NCI-H526 (cell line): ENCODE measurements around the gene FSCN2.

ENCODE experiments used
- DNase-seq, 2 experiments: peaks; one replicate each; lab custom pipeline; 2025; lab: John Stamatoyannopoulos, UW

FSCN2 gene

DNA sequence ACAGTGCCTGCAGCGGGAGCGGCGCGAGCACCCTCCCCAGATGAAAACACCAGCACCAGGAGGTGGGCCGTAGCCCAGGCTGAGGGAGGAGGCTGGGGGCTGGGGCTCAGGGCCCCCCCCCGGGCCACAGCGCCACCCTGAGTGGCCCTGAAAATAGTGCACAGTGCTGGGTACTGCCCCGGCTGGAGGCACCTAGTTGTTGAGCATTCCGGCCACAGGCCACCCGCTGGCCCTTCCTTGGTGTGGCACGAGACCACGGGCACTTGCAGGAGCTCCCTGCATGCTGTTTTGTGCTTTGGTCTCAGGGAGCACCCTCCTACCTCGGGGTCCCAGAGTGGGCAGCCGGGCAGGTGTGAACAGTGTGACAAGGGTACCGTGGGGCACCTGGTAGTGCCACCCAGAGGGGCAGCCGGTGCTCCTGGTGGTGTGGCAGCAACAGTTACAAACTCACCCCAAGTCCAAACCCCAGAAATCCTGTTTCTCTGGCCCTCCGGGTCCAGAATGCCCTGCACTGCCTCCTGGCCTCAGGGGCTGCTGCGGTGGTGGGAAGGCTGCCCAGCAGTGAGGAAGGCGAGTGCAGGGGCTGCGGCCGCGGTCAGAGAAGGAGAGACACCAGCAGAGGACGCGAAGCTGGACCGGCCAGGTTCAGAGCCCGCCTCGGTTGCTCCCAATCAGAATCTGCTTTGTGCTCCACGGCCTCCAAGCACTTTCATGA lies 11.9 kb downstream of the FSCN2 start:
- DNase-seq: no peak

DNA sequence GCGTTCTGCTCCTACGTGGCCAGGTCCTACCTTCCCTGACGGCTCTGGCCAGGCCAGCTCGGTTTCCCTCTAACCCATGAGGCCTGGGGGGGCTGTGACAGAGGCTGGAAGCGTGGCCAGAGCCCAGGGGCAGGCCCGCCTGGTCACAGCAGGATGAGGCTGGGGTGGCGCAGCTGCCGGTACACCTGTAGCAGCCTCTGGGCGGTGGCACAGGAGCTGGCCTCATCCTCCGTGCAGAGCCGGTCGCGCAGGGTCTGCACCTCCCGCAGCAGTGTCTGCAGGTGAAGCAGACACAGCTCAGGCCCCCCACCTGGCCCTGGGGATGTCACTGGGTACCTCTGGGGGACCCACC lies 12.5 kb downstream of the FSCN2 start:
- no peak for DNase-seq

DNA sequence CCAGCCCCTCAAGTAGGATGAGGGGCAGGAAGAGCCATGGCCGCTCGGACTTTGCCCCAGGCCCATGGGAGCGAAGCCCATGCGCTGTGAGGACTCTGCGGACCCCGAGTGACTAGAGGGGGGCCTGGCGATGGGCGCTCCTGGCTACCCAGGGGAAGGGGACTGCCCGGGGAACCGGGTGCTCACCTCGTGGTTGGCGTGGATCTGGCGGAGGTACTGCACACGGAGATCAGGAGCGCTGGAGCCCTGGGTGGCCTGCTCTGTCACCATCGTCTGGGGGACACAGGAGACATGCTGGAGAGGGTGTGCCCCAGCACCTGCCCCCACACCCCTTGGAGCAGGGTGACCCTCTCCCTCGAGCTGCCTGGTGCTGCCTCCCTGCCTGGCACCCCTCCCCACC lies 12.9 kb downstream of the FSCN2 start:
- no peak for DNase-seq

DNA sequence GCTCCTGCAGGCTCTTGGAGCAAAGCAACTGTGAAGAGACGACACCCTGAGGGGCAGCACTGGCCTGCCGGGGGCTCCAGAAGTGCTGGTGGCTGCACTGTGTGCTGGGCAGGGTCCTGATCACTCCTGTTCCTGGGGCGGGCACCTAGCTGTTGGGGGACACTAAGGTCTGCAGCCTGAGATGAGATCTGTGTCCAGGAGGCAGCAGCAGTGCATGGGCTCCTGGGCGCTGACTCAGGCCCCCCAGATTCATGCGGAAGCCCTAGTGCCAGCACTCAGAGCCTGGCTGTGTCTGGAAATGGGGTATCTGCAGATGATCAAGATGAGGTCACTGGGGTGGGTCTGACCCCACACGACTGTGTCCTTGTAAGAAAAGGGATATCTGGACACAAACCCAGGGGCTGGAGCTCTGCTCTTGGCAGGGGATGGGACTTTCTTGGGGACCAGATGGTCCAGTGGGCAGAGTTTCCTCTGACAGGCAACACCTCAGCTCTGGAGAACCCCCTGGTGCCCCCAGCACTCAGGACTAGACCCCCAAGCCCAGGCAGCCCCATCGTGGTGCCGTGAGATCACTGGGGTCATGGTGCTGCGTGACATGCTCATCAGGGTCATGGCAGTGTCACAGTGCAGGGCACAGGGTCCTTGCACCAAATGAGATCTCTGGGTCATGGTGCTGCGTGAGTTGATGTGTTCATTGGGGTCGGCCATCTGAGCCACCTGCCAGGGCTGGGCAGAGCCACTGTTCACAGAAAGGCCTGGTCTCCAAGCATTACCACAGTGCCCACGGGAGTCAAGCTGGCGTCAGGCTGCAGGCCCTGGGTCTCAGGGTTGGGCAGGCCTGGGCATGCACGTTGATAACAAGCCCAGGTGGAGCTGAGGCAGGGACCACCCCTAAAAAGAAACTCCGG lies 14.5 kb downstream of the FSCN2 start:
- no peak for DNase-seq

DNA sequence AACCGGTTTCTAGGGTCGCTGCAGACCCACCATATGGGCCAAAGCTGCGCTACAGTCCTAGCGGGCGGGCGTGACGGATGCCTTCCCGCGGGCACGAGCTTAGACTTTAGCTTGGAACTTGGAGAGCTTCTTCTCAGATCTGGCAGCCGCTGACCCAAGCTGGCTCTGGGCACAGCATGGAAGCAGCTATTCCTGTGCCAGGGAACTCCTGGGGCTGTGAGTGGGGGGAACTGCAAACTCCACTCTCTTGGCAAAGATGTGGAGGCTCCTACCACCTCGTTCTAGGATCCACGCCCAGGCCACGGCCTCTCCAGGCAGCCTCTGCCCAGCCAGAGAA lies 15.1 kb downstream of the FSCN2 start:
- no peak for DNase-seq

DNA sequence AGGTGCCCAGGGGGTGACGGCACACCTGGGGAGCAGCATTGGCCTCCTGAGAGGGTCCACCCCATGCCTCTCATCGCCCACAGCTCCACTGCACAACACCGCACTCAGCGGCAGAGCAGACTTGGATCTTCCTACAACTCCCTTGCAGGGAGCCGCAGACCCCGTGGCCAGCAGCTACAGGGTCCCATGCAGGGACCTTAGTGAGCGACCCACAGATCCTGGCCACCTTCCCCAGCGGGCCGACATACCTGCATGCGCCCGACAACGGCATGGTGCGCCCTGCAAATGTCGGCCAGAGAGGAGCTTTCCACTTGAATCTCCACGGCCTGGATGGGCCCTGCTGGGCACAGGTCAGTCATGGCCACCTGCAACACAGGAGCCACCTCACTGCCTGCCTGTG lies 15.6 kb downstream of the FSCN2 start:
- no peak for DNase-seq

DNA sequence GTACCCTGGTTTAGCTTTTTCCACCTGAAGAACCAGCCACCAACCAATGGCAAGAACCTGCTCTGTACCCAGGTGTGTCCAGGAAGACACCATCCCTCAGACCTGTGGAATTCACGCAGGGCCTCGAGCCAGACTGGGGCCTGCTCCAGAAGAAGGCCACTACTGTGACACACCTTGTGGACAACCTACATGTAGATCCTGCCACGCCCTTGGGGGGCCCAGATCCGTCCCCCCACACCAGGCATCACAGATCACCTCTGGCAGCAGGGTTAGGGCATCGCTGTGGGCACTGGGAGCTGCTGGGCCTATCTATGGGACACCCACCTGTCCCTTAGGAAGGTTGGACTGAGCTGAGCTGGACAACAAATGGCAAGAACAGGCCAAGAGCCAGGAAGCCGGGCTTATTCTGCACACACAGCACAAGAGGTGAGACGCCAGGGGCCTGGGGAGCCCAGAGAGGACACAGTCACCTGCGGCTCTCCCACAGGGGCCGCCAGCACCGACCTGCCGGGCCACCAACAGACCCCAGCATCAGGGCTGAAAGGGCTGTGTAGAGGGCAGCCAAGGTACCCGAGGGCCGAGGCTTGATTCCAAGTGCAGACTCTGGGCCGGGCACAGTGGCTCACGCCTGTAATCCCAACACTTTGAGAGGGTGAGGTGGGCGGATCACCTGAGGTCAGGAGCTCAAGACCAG lies 16.3 kb downstream of the FSCN2 start:
- DNase-seq: no peak

DNA sequence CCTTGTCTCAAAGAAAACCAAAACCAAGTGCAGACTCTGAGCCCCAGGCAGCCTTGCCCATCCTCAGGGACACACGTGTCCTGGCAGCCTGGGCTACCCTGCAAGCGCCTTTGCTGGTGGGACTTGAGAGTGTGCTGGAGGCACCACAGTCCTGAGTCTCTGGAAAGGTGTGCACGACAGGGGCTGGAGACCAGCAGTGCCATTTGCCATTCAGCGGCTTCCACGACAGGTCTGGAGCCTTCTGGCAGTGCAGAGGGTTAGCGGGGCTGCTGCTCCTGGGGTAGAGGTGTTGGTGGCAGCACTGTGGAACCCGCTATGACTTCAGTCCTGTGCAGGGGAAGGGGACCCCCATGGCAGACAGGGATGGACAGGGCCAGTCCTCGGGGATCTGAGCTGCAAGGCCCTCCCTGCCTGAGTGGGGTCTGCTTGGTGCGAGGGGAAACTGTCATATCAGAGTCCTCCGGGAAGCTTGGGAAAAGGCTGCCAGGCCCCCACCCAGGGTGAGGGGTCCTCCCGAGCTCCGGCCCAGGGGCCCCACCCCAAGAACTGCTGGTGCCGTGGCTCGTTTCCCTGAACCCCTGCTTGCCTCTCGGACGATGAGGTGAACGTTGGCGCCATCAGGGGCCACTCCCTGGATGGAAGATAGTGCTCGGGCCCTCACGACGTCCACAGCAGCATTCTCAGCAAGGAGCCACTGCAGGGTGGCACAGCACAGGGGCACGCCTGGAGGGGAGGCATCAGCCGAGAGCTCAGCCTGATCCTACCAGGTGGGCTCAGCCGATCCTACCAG lies 17.2 kb downstream of the FSCN2 start:
- DNase-seq: no peak

DNA sequence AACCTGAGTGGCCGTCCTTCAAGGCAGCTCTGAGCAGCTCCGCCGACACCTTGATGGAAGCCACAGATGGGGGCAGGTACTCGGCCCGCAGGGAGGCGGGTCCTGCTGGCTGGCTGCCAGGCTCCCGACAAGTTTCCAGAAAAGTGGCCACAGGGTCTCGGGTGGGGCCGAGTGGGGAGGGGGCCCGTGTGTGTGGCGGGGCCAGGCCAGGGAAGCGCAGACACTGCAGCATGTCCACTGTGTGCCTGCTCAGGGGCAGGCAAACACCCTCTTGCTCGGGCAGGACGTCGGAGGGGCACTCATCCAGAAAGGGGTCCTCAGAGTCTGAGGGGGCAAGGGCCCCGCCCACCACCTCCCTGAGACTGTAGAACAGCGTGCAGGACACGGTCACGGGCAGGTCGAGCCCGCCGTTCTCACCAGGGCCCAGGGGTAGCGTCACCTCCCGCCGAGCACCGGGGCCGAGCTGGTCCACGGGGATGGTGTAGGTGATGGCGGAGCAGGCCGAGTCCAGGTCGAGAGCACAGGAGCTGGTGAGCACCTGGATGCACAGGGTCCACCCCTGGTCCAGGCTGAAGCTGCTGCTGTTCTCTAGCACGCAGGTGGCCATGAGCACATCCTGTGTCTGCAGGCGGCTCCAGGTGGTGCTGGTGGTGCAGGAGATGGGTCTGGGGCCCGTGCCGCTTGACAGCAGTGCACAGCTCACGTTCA lies 18.9 kb downstream of the FSCN2 start:
- no peak for DNase-seq

DNA sequence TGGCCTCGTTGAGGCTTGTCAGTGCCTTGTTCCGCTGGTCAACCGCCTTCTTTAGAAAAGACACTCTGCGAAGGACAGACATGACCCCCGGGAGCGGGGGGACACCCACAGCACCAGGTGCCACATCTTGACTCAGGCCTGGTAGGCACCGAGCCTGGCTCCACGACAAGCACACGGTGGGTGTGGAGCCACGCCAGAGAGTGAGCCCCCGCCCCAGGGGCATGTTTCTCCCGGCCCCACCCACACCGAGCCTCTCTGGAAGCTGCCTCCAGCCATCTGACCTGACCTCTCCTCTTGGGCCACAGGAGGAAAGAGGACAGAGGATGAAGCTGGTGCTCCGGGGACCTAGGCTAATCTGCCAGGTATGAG lies 19.4 kb downstream of the FSCN2 start:
- no peak for DNase-seq

DNA sequence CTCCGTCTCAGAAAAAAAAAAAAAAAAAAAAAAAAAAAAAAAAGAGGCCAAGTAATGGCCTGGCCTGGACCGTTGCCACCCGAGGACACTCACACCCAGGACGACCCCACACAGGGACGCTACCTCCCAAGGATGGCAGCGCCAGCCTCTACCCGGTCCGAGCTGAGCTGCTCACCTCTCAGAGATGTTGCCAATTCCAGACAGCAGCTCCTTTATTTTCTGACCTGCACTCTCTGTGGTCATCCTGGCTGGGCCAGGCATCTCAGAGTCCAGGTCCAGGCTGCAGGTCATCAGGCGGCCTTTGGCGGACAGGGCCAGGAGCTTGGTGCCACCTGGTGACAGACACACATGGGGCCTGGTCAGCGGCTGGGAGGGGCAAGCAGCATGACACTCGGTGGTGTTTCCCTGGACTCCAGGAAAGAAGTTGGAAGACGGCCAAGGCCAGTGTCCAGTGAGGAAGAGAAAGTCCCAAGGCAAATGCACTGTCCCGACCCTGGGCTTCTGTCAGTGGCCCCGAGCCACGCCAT lies 20.9 kb downstream of the FSCN2 start:
- no peak for DNase-seq

DNA sequence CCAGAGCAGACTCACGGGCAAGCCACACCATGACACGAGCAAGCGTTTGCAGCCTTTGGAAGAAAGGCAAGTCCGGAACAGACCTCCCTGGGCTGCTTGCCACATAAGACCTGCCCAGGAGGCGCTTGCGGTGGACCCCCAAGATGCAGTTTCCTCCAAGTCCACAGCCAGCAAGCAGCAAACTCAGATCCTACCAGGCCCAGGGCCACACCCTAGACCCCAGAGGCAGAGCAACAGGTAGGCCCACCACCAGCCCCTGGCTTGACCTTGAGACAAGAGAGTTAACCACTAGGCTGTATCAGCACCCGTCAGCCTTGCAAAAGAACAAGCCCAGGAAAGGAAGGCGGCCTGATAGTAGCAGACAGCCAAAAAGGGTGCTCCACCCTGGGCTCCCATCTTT lies 21.6 kb downstream of the FSCN2 start:
- no peak for DNase-seq

DNA sequence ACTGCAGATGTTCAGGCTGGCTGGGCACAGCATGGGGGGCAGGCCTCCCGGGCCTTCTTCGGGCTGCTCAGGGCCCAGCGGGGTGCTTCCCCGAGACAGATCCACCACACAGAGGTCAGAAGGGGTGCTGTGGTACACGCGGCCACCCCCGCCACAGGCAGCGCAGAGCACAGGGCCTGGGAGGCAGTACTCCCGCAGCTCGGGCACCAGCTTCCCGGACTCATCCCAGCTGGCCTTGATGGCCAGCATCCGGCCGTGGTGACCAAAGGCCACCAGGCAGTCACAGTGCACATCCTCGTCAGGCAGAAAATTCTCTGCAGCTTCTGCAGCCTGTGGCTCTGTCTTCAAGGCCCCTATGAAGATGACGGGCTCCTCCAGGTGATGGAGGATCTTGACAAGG lies 22.1 kb downstream of the FSCN2 start:
- no peak for DNase-seq

DNA sequence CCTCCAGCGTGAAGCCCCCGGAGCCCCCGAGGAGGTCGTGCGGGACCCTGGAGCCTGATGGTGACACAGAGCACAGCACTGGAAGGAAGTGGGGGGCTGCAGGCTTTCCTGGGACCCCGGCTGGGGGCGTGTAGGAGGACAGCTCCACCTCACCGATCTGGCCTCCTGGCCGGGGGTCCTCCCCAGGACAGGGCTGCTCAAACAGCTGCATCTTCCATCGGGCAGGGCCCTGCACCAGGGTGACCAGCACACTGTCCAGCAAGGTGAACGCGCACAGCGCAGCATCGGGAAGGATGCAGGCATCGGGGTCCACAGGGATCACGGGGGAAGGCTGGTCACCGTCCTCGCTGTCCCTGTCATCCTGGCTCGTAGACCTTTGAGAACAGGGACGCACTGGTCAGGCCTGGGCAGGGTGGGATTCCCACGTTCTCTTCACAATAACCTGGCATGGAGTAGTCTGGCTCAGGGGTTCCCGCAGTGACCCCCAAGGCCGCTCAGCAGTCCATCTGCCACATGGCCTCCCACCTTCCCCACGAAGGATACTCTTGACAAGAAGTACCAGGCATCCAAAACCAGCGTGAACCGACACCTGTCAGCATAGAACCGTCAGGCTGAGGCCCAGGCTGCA lies 22.8 kb downstream of the FSCN2 start:
- DNase-seq: no peak

DNA sequence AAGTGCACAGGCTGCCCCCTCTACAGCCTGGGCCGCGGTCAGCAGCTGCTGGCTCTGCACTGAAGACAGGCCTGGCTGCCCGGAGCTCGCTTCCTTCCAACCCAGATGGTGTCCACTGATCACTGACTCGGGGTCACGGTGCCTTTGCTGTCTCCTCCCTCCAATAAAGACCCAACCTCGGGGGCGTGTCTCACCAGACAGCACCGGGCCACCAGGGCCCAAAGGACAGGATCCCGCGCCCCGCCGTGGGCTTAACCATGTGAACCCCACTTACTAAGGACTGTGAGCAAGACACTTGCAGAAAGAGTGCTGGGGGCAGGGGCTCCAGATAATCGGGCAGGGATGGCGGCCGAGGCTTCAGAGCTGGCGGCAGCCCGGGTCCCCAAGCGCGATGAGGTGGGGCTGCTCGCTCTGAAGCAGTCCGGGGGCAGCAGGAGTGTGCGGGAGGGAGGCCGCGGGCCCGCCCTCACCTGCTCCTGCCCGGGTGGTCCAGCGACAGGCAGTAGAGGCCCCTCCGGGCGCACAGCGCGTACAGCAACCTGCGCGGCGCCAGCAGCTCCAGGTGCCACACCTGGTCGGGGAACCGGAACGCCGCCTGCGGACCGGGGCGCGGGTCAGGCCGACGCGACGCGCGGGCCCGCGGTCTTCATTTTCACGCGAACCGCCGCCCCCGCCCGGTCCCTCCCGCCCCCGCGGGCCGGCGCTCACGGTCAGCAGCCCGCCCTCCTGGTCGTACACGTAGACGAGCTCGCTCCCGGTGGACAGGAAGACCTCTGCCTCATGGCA lies 23.5 kb downstream of the FSCN2 start:
- DNase-seq: peak in 1 of 2 experiments; percentile 66

DNA sequence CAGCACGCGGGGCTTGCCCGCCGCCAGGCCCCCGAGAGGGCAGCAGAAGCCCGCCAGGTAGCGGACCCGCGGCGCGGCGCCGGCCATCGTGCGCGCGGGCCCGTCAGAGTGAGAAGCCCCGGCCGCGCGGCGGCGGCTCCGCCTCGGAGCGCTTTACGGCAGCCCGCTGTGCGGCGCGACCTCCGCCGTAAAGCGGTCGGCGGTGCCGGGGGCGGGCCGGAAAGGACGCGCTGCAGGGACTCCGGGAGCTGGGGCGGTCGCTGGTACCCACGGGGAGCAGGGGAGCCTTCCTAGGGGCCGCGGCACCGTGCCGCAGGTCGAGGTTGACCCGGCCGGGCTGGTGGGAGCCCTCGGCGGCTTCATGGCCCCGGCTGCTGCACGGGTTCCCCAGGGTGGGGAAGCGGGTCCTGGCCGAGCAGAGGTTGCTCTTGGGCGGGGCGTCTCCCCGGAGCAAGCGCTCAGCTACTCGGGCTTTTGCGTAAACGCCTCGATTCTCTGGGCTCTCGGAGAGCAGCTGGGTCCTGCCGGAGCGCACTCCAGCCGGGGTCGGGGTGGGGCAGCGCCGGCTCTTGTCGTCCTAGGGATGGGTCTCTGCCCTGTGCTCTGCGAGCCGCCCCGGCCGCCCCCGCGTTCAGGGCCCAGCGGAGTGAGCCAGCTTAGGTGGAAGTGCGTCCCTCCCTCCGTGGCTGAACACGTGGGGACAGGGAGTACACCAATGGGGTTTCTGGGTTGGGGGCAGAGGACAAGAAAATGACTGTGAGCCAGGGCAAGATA lies 24.3 kb downstream of the FSCN2 start, which contains the start of gene FAAP100:
TSS of gene FAAP100 (minus strand) at position 110 of the 774 bp plus-strand sequence. CDS start at position 87, 23 bp downstream.
- DNase-seq: peak; percentile 85 to 91

DNA sequence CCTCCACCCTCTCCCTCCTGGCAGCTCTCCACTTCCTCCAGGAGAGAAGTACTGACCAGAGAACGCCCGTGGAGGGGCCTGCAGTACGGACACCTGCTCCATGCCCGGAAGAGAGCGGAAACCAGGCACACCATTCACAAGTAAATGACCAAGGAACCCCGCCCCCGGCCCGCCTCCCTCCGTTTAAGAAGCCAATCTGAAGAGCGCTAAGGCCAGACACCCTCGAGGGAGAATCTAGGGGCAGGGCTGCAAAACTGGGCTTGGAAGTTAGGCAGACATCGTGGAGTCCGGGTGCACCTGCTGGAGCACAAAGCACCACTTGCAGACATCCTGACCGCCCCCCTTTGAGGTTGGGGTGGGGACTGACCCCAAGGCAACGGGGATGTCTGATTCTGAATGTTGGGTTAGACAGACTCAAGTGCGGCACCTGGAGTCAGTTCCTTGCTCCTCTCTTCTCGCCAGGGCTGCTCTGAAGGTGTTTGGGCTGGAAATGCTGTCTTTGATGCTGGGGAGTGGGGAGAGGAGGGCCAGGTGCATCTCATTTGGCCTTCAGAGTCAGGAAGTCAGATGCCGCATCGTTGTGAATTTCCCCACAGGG lies 24.9 kb downstream of the FSCN2 start:
- peak; percentile 88 to 95 for DNase-seq

DNA sequence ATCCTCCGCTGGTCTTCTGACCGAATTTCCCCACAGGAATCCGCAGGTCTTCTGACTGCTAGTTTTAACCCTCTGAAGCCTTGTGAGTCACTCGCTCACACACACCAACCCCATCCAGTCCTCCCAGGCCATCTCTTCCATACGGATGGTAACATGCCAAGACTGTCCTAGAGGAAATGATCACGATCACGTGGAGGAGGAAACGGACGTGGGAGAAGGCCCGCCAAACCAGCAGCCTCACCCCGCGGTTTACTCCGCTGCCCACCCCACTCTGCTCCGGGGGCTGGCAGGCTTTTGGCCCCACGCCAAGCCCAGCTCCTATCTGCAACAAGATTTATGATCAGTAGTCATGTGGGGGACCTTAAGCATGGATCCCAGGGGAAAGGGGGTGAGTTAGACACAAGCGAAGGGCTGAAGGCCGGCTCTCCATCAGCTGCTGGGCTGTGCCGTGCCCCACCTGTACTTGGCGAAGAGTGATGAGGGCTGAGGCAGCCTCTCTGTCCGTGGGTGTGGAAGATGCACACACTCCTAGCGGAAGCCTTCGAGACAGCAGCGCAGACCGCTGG lies 25.5 kb downstream of the FSCN2 start:
- peak in 1 of 2 experiments; percentile 66 for DNase-seq
